Common myeloid progenitor, CD34-positive (primary cell): ENCODE results near the gene UGT2B15.

Source experiments
- CTCF ChIA-PET: fragments of 350-600 bp; sonication (Branson Sonifier 250); formaldehyde crosslinking; loops from one replicate; lab custom pipeline; 2021; ENCODE audit warnings: antibody characterized with exemption; lab: Charles Lee
- POLR2A ChIA-PET: fragments of 350-600 bp; sonication (Branson Sonifier 250); formaldehyde crosslinking; loops from one replicate; lab custom pipeline; 2021; ENCODE audit warnings: antibody characterized with exemption; lab: Charles Lee
- DNase-seq, 3 donors: peaks; one replicate each; pipeline versions ENCODE4 v3.0.0 to v3.0.0-alpha.2; 2013
- H3K27ac ChIP-seq, 2 experiments: 1 replicate in 1 of 2; 2 replicates in 1 of 2; pipeline ENCODE4 v1.7.0; 2013; ENCODE audit warnings: inconsistent platforms in 2 of 2, low read length in 2 of 2, mild to moderate bottlenecking in 2 of 2, low read depth in 1 of 2, moderate library complexity in 1 of 2; ENCODE audit not compliant: severe bottlenecking in 2 of 2, insufficient read depth in 1 of 2, poor library complexity in 1 of 2
- H3K27me3 ChIP-seq, 5 experiments: replicated peaks in 2 of 5; 1 replicate in 3 of 5; 2 replicates in 2 of 5; pipeline versions ENCODE4 v1.6.1 to v1.7.0; 2013; ENCODE audit warnings: low read length in 4 of 5, mild to moderate bottlenecking in 2 of 5, moderate library complexity in 2 of 5, inconsistent platforms in 1 of 5; ENCODE audit not compliant: insufficient read depth in 5 of 5, control insufficient read depth in 4 of 5
- H3K36me3 ChIP-seq, 4 experiments: 1 replicate in 2 of 4; 2 replicates in 2 of 4; pipeline versions ENCODE4 v1.6.1 to v1.7.0; 2013; ENCODE audit warnings: low read length in 3 of 4, control low read depth in 1 of 4, mild to moderate bottlenecking in 1 of 4; ENCODE audit not compliant: control insufficient read depth in 4 of 4, insufficient read depth in 4 of 4
- H3K4me1 ChIP-seq, 4 experiments: 1 replicate in 3 of 4; 2 replicates in 1 of 4; pipeline versions ENCODE4 v1.6.1 to v1.7.1; 2013; ENCODE audit warnings: low read length in 3 of 4, mild to moderate bottlenecking in 3 of 4, control low read depth in 1 of 4, inconsistent platforms in 1 of 4, moderate library complexity in 1 of 4; ENCODE audit not compliant: control insufficient read depth in 4 of 4, insufficient read depth in 4 of 4; ENCODE audit errors: control extremely low read depth in 1 of 4
- H3K4me3 ChIP-seq, 7 experiments: 1 replicate in 4 of 7; 2 replicates in 3 of 7; pipeline versions ENCODE4 v1.5.1 to v1.7.0; 2013; ENCODE audit warnings: mild to moderate bottlenecking in 7 of 7, low read length in 6 of 7, moderate library complexity in 6 of 7, inconsistent platforms in 2 of 7, low read depth in 2 of 7, control low read depth in 1 of 7; ENCODE audit not compliant: insufficient read depth in 4 of 7, control insufficient read depth in 1 of 7; ENCODE audit errors: extremely low read depth in 1 of 7
- H3K9me3 ChIP-seq, 5 experiments: 1 replicate in 4 of 5; 2 replicates in 1 of 5; pipeline versions ENCODE4 v1.6.1 to v1.7.1; 2013; ENCODE audit warnings: low read length in 4 of 5, mild to moderate bottlenecking in 2 of 5, inconsistent platforms in 1 of 5, low read depth in 1 of 5, moderate library complexity in 1 of 5; ENCODE audit not compliant: control insufficient read depth in 4 of 5, insufficient read depth in 2 of 5; ENCODE audit errors: control extremely low read depth in 1 of 5
- WGBS: methylation state at CpG from one replicate; pipeline ENCODE4 v1.1.5; 2013; ENCODE audit not compliant: insufficient coverage; 5-methylcytosine and 5-hydroxymethylcytosine counted together

UGT2B15 gene

DNA sequence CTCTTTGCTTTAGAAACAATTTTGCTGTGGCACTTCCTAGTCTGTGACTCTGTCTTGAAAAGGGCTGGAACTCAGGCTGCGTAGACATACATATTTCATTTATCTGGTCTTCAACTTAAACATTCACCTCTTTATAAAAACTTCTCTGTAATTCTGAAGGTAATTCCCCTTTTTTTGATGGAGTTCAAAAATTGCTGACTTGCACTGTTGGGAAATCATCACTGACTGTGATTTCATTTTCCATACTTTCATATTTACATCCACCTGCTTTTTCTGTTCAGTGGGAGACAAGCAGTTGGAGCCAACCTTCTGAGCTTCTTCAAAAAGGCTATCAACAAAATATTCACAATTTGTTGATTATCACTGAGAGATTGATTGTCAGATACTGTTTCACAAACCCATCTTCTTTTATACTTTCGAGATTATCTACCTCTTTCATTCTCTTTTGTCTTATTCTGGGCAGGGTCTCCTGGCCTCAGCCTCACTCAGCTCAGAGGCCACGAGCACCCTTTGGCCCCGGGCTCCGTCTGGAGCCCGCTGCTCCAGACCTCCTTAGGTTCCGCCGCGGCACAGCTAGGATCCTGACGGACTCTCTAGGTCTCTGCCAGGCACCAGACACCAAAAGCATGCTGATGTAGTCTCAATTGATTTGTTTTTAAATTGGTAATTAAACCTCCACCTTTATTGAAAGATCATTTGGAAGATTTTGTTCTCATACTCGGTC is 54.6 kb downstream of the UGT2B15 start:
- Histone ChIP-seq H3K4me3 (no peak overlapping the region), H3K27ac (no peak overlapping the region), H3K27me3 (no peaks in the 10 kb centered on the region), H3K9me3 (no peaks in the 10 kb centered on the region), H3K4me1 (no peaks in the 10 kb centered on the region), H3K36me3 (no peaks in the 10 kb centered on the region)
- CTCF ChIA-PET: no interaction called here
- WGBS: 80% methylated on average over 1 of the region's 11 CpGs
- no peak for DNase-seq
- POLR2A ChIA-PET: no interaction called here

DNA sequence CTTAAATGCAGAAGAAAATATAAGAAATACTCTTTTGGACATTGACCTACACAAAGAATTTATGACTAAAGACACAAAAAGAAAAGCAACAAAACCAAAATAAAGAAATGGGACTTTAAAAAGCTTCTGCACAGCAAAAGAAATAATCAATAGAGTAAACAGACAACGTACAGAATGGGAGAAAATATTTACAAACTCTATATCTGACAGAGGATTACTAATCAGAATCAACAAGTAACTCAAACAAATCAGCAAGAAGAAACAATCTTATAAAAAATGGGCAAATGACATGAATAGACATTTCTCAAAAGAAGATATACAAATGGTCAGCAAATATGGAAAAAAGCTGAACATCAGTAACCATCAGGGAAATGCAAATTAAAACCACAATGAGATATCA is 56.7 kb downstream of the UGT2B15 start:
- no CpG with 5 or more reads among the region's 1 CpG for WGBS
- no peak overlapping the region for H3K27ac ChIP-seq
- no peak overlapping the region for H3K4me3 ChIP-seq
- ChIA-PET POLR2A (no interaction called here), CTCF (no interaction called here)
- H3K4me1 ChIP-seq: no peaks in the 10 kb centered on the region
- no peaks in the 10 kb centered on the region for H3K9me3 ChIP-seq
- no peak for DNase-seq
- no peaks in the 10 kb centered on the region for H3K36me3 ChIP-seq
- H3K27me3 ChIP-seq: no peaks in the 10 kb centered on the region

DNA sequence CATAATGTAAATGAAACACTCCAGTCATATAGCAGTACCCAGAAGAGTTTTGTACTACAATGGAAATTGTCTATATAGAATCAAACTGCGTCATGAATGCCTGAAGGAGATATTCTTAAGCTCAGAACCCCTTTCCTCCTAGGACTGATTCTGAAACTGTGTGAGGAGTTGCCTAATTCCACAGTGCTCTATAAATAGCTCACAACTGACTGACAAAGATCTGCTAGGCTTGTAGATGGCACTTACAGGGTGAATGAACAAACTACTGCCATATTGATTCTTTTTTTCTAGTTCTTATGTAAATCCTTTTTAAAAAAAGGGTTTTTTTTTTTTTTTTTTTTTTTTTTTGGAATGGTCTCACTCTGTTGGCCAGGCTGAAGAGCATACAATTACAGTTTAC is 64.2 kb downstream of the UGT2B15 start:
- no CpG with 5 or more reads among the region's 1 CpG for WGBS
- Histone ChIP-seq H3K4me1 (no peaks in the 10 kb centered on the region), H3K9me3 (no peaks in the 10 kb centered on the region), H3K27ac (no peak overlapping the region), H3K27me3 (no peaks in the 10 kb centered on the region), H3K4me3 (no peak overlapping the region), H3K36me3 (no peaks in the 10 kb centered on the region)
- DNase-seq: no peak
- ChIA-PET POLR2A (no interaction called here), CTCF (interaction anchor here (0.8 kb wide), 1 partner anchor 8 kb away, joined by 3 read pairs; no protein-coding TSS in a partner anchor)

DNA sequence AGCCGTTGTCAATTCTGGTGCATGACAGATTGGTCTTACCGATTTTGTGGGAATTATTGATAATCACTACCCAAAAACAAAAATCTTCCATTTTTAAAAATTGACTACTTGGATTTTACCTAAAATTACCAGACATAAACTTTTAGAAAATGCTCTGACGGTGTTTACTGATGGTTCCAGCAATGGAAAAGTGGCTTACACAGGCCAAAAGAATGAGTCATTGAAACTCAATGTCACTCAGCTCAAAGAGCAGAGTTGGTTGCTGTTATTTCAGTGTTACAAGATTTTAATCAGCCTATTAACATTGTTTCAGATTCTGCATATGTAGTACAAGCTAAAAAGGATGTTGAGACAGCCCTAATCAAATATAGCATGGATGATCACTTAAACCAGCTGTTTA is 71.3 kb downstream of the UGT2B15 start:
- Histone ChIP-seq H3K9me3 (no peaks in the 10 kb centered on the region), H3K4me3 (no peak overlapping the region), H3K4me1 (no peaks in the 10 kb centered on the region), H3K27ac (no peak overlapping the region), H3K36me3 (no peaks in the 10 kb centered on the region), H3K27me3 (no peaks in the 10 kb centered on the region)
- ChIA-PET CTCF (no interaction called here), POLR2A (no interaction called here)
- DNase-seq: no peak
- no CpG with 5 or more reads among the region's 3 CpGs for WGBS

DNA sequence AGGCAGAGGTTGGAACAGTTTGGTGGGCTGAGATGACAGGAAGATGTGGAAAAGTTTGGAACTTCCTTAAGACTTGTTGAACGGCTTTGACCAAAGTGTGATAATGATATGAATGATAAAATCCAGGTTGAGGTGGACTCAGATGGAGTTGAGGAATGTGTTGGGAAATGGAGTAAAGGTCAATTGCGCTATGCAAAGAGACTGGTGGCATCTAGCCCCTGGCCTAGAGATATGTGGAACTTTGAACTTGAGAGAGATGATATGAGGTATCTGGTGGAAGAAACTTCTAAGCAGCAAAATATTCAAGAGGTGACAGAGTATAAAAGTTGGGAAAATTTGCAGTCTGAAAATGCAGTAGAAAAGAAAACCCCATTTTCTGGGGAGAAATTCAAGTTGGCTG is 73.0 kb downstream of the UGT2B15 start:
- ChIA-PET CTCF (no interaction called here), POLR2A (no interaction called here)
- WGBS: 94% methylated on average over 2 of the region's 2 CpGs
- no peak for DNase-seq
- H3K4me3 ChIP-seq: no peak overlapping the region
- no peaks in the 10 kb centered on the region for H3K4me1 ChIP-seq
- no peak overlapping the region for H3K27ac ChIP-seq
- no peaks in the 10 kb centered on the region for H3K9me3 ChIP-seq
- H3K27me3 ChIP-seq: no peaks in the 10 kb centered on the region
- no peaks in the 10 kb centered on the region for H3K36me3 ChIP-seq
